H1 (cell line): ENCODE results near the gene WDR7. TPM values are rescaled to one million over a fixed set of nuclear protein-coding genes. Genes with fewer than 3 reads are reported as not detected.

Experiments
- CTCF ChIA-PET: fragments of 300-600 bp; sonication (Branson Sonifier 250); formaldehyde crosslinking; loops from one replicate; lab custom pipeline; 2021; ENCODE audit not compliant: partially characterized antibody; lab: Charles Lee
- POLR2A ChIA-PET: fragments of 300-600 bp; sonication (Branson Sonifier 250); formaldehyde crosslinking; loops from one replicate; lab custom pipeline; 2021; ENCODE audit warnings: inconsistent platforms; ENCODE audit not compliant: partially characterized antibody; lab: Charles Lee
- DNase-seq, 2 experiments: peaks; one replicate each; pipeline versions ENCODE4 v3.0.0 to v3.0.0-alpha.2; 2010 to 2022; ENCODE audit warnings: low spot score in 2 of 2, low read depth in 1 of 2, mixed read lengths in 1 of 2
- FAIRE-seq: peaks from 2 replicates; lab custom pipeline; 2011; peaks lifted over from hg19 to GRCh38; lab: Jason Lieb, UNC
- H2AFZ ChIP-seq: 2 replicates; pipeline ENCODE4 v1.8.1; 2012; ENCODE audit warnings: low read length, inconsistent platforms
- H2AK5ac ChIP-seq: 2 replicates; pipeline ENCODE4 v1.6.1; 2013; ENCODE audit warnings: low read depth, low read length
- H2BK120ac ChIP-seq: replicated peaks from 2 replicates; pipeline ENCODE3; 2013; ENCODE audit warnings: low read depth, low read length, inconsistent platforms
- H2BK12ac ChIP-seq: 2 replicates; pipeline ENCODE4 v1.6.1; 2013; ENCODE audit warnings: low read depth, low read length
- H2BK15ac ChIP-seq: 2 replicates; pipeline ENCODE4 v1.6.1; 2013; ENCODE audit warnings: low read length
- H2BK20ac ChIP-seq: 2 replicates; pipeline ENCODE4 v1.6.1; 2013; ENCODE audit warnings: low read length
- H2BK5ac ChIP-seq: 2 replicates; pipeline ENCODE4 v1.6.1; 2013; ENCODE audit warnings: low read depth, low read length
- H3K14ac ChIP-seq: 2 replicates; pipeline ENCODE4 v1.6.1; 2013; ENCODE audit warnings: inconsistent platforms; ENCODE audit not compliant: insufficient read length
- H3K18ac ChIP-seq: 2 replicates; pipeline ENCODE4 v1.6.1; 2013; ENCODE audit warnings: low read length; ENCODE audit errors: extremely low read depth
- H3K23ac ChIP-seq: 2 replicates; pipeline ENCODE4 v1.6.1; 2013; ENCODE audit warnings: inconsistent platforms; ENCODE audit not compliant: insufficient read length
- H3K23me2 ChIP-seq: 2 replicates; pipeline ENCODE4 v1.6.1; 2013; ENCODE audit warnings: low read depth, low read length
- H3K27ac ChIP-seq: 2 replicates; pipeline ENCODE4 v1.6.1; 2011; ENCODE audit warnings: low read depth, low read length, inconsistent platforms
- H3K27me3 ChIP-seq, 4 experiments: replicated peaks in 1 of 4; 1 replicate in 1 of 4; 2 replicates in 3 of 4; pipeline versions ENCODE4 v1.6.1 to v1.8.1; 2011 to 2013; ENCODE audit warnings: low read length in 3 of 4, mild to moderate bottlenecking in 3 of 4, inconsistent platforms in 2 of 4, mixed read lengths in 2 of 4, moderate library complexity in 1 of 4; ENCODE audit not compliant: control insufficient read depth in 3 of 4, insufficient read depth in 3 of 4; ENCODE audit errors: extremely low read depth in 1 of 4
- H3K36me3 ChIP-seq, 4 experiments: 2 replicates each; pipeline versions ENCODE4 v1.6.1 to v1.8.1; 2011 to 2013; ENCODE audit warnings: mild to moderate bottlenecking in 4 of 4, low read length in 3 of 4, moderate library complexity in 2 of 4, control low read depth in 1 of 4, inconsistent platforms in 1 of 4; ENCODE audit not compliant: insufficient read depth in 4 of 4, control insufficient read depth in 2 of 4
- H3K4ac ChIP-seq: replicated peaks from 2 replicates; pipeline ENCODE3; 2013; ENCODE audit warnings: low read length, low read depth, mixed read lengths, inconsistent platforms; ENCODE audit not compliant: insufficient read length
- H3K4me1 ChIP-seq, 4 experiments: replicated peaks in 1 of 4; 1 replicate in 1 of 4; 2 replicates in 3 of 4; pipeline versions ENCODE4 v1.6.1 to v1.8.1; 2011 to 2013; ENCODE audit warnings: low read length in 3 of 4, inconsistent platforms in 2 of 4, mixed read lengths in 1 of 4; ENCODE audit not compliant: insufficient read depth in 4 of 4, control insufficient read depth in 3 of 4
- H3K4me2 ChIP-seq, 2 experiments: 2 replicates each; pipeline versions ENCODE4 v1.6.1 to v1.8.1; 2011 to 2013; ENCODE audit warnings: low read depth in 2 of 2, low read length in 2 of 2, control low read depth in 1 of 2, inconsistent platforms in 1 of 2, mild to moderate bottlenecking in 1 of 2; ENCODE audit not compliant: insufficient read depth in 1 of 2
- H3K4me3 ChIP-seq, 4 experiments: fragments of 200-600, 300-600 bp in 1 of 4; sonication (generic), shearing (Covaris generic), sonication (Bioruptor Twin) in 1 of 4; 2 replicates each; pipeline versions ENCODE4 v1.5.1 to v1.8.1; 2011 to 2016; ENCODE audit warnings: low read length in 4 of 4, low read depth in 3 of 4, control low read depth in 2 of 4, inconsistent platforms in 2 of 4, mild to moderate bottlenecking in 2 of 4, mixed read lengths in 1 of 4, moderate library complexity in 1 of 4; ENCODE audit not compliant: insufficient read depth in 2 of 4; ENCODE audit errors: extremely low read depth in 1 of 4
- H3K56ac ChIP-seq: replicated peaks from 2 replicates; pipeline ENCODE3; 2013; ENCODE audit warnings: low read depth, mild to moderate bottlenecking, mixed read lengths, low read length, inconsistent platforms; ENCODE audit not compliant: insufficient read length
- H3K79me1 ChIP-seq: 2 replicates; pipeline ENCODE4 v1.6.1; 2013; ENCODE audit warnings: low read depth, low read length, control low read depth
- H3K79me2 ChIP-seq, 2 experiments: 2 replicates each; pipeline versions ENCODE4 v1.6.1 to v1.8.1; 2012 to 2013; ENCODE audit warnings: low read length in 2 of 2, mild to moderate bottlenecking in 2 of 2, inconsistent platforms in 1 of 2; ENCODE audit not compliant: insufficient read depth in 2 of 2, control insufficient read depth in 1 of 2
- H3K9ac ChIP-seq, 4 experiments: replicated peaks in 1 of 4; 1 replicate in 1 of 4; 2 replicates in 3 of 4; pipeline versions ENCODE4 v1.6.1 to v1.8.1; 2011 to 2013; ENCODE audit warnings: low read depth in 3 of 4, low read length in 3 of 4, control low read depth in 2 of 4, mild to moderate bottlenecking in 2 of 4, moderate library complexity in 2 of 4, inconsistent platforms in 1 of 4; ENCODE audit errors: extremely low read depth in 1 of 4
- H3K9me3 ChIP-seq, 2 experiments: 2 replicates each; pipeline versions ENCODE4 v1.6.1 to v1.8.1; 2012 to 2013; ENCODE audit warnings: mild to moderate bottlenecking in 2 of 2, moderate library complexity in 2 of 2, control low read depth in 1 of 2, inconsistent platforms in 1 of 2, low read depth in 1 of 2, low read length in 1 of 2, mixed read lengths in 1 of 2; ENCODE audit not compliant: insufficient read depth in 2 of 2
- H4K20me1 ChIP-seq, 2 experiments: replicated peaks in 1 of 2; 2 replicates each; pipeline versions ENCODE3 to v1.8.1; 2011 to 2013; ENCODE audit warnings: inconsistent platforms in 2 of 2, low read length in 2 of 2, mild to moderate bottlenecking in 1 of 2; ENCODE audit not compliant: insufficient read depth in 2 of 2, control insufficient read depth in 1 of 2
- H4K5ac ChIP-seq: 2 replicates; pipeline ENCODE4 v1.6.1; 2013; ENCODE audit warnings: low read length, low read depth, mixed read lengths, inconsistent platforms; ENCODE audit not compliant: insufficient read length
- H4K8ac ChIP-seq: 2 replicates; pipeline ENCODE4 v1.8.0; 2013; ENCODE audit warnings: mild to moderate bottlenecking, moderate library complexity, low read length, inconsistent platforms; ENCODE audit not compliant: insufficient read depth; ENCODE audit errors: extremely low read depth
- H4K91ac ChIP-seq: replicated peaks from 2 replicates; pipeline ENCODE3; 2013; ENCODE audit warnings: low read length, mixed read lengths, inconsistent platforms; ENCODE audit not compliant: insufficient read length
- ASH2L ChIP-seq: fragments of 200-600, 300-600 bp; sonication (generic); IDR thresholded peaks from one replicate; pipeline ENCODE4 v1.7.1; 2017; ENCODE audit warnings: low read length
- KDM1A ChIP-seq: fragments of 200-600, 300-600 bp; sonication (generic); IDR thresholded peaks from 2 replicates; pipeline ENCODE4 v1.7.1; 2016; ENCODE audit warnings: mild to moderate bottlenecking, low read length, borderline replicate concordance
- KDM4A ChIP-seq: IDR thresholded peaks from one replicate; pipeline ENCODE4 v1.7.1; 2012; ENCODE audit warnings: low read depth, mild to moderate bottlenecking, moderate library complexity, low read length, inconsistent platforms; ENCODE audit not compliant: severe bottlenecking
- PHF8 ChIP-seq: fragments of 200-600 bp; sonication (generic); conservative IDR thresholded peaks from 2 replicates; pipeline ENCODE4 v1.7.1; 2012; ENCODE audit warnings: low read depth, mild to moderate bottlenecking, inconsistent platforms, low read length, moderate library complexity
- POU5F1 ChIP-seq: IDR thresholded peaks from 2 replicates; pipeline ENCODE4 v1.6.1; 2011; ENCODE audit warnings: low read depth, mild to moderate bottlenecking, low read length, moderate library complexity
- RBBP5 ChIP-seq: IDR thresholded peaks from 2 replicates; pipeline ENCODE4 v1.7.1; 2012; ENCODE audit warnings: low read depth, mild to moderate bottlenecking, inconsistent platforms, low read length, moderate library complexity, borderline replicate concordance
- SP1 ChIP-seq: IDR thresholded peaks from 2 replicates; pipeline ENCODE4 v1.6.1; 2011; ENCODE audit warnings: low read depth, low read length
- YY1 ChIP-seq: IDR thresholded peaks from 2 replicates; pipeline ENCODE4 v1.6.1; 2011; ENCODE audit warnings: low read depth, mild to moderate bottlenecking, low read length
- WGBS, 2 experiments: shearing (Covaris generic) in 1 of 2; methylation state at CpG; one replicate each; pipeline versions ENCODE4 v1.1.6 to v1.1.7; 2013 to 2015; ENCODE audit warnings: low lambda C conversion rate in 2 of 2, mixed read lengths in 2 of 2, inconsistent platforms in 1 of 2, low coverage in 1 of 2, missing lambda C conversion rate in 1 of 2; ENCODE audit not compliant: insufficient replicate concordance in 2 of 2, insufficient coverage in 1 of 2, insufficient read length in 1 of 2; ENCODE audit errors: extremely low coverage in 1 of 2, missing lambda C conversion rate in 1 of 2; 5-methylcytosine and 5-hydroxymethylcytosine counted together
- polyA plus RNA-seq, 7 experiments: library from polyadenylated mRNA; depleted of rRNA in 3 of 7; stranded (reverse) in 5 of 7; unstranded in 2 of 7; fragments of >200 nt in 5 of 7; fragments of 200-250 nt in 2 of 7; gene quantifications; 1 replicate in 5 of 7; 2 replicates in 1 of 7; 4 replicates in 1 of 7; pipeline versions ENCODE4 v1.2.1 to v1.2.3, GENCODE V29; 2011 to 2013; ENCODE audit warnings: missing spikeins in 2 of 7, mixed read lengths in 2 of 7
- total RNA-seq: library from RNA; stranded (reverse); fragmentation: NEBNext Ultra II Directional; extraction: Animal tissue kit (Norgen Biotek cat#: 25700); gene quantifications from 2 replicates; pipeline ENCODE4 v1.2.1, GENCODE V29; 2021

WDR7 gene
- total and polyA plus RNA-seq, 2 of the 8 experiments (the other 6 are each of a cell fraction or from before 2014, with no cell fraction given) = 5.5 to 15.2 TPM

DNA sequence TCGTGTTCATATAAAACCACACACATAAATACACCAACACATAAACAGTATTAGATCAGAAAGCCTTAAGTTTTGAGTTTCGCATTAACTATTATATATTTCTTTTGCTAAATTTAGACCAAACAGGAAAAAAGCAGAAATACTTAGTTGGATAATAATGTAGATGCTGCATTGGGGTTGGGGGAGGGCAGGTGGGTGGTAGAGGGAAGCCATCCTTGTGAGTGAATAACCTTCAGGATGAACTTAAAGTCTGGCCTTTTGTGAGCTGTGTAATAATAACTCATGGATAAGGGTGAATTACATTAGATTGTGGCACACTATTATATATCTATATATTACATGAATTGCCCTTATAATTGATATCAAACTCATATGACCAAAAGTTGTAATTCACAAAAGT is 174.7 kb downstream of the WDR7 start:
- H3K14ac ChIP-seq = no peak overlapping the region
- H2BK20ac ChIP-seq = no peak overlapping the region
- H2BK120ac ChIP-seq = no peak overlapping the region
- no peak overlapping the region for H4K5ac ChIP-seq
- H3K4me1 ChIP-seq = no peaks in the 10 kb centered on the region
- no peak overlapping the region for H2BK15ac ChIP-seq
- no peaks in the 10 kb centered on the region for H4K20me1 ChIP-seq
- no peak for TF ChIP-seq YY1
- no peak for TF ChIP-seq POU5F1
- no peak for TF ChIP-seq SP1
- TF ChIP-seq KDM1A = no peak
- TF ChIP-seq ASH2L = no peak
- TF ChIP-seq RBBP5 = no peak
- TF ChIP-seq KDM4A = no peak
- TF ChIP-seq PHF8 = no peak
- no peak overlapping the region for H4K91ac ChIP-seq
- FAIRE-seq (no peak), DNase-seq (no peak)
- no peak overlapping the region for H3K4me2 ChIP-seq
- no peak overlapping the region for H3K23ac ChIP-seq
- H3K36me3 ChIP-seq = no peaks in the 10 kb centered on the region
- no peak overlapping the region for H2BK5ac ChIP-seq
- no peaks in the 10 kb centered on the region for H3K23me2 ChIP-seq
- H3K27me3 ChIP-seq = no peaks in the 10 kb centered on the region
- 90% methylated on average over 2 of the region's 2 CpGs; no CpG with 5 or more reads in 1 of the 2 experiments for WGBS, 2 experiments
- H3K9me3 ChIP-seq = no peaks in the 10 kb centered on the region
- H3K4me3 ChIP-seq = no peak overlapping the region
- no peak overlapping the region for H2AFZ ChIP-seq
- no peak overlapping the region for H3K56ac ChIP-seq
- no peak overlapping the region for H3K18ac ChIP-seq
- H3K27ac ChIP-seq = no peak overlapping the region
- no peak overlapping the region for H2BK12ac ChIP-seq
- H3K79me2 ChIP-seq = no peaks in the 10 kb centered on the region
- H4K8ac ChIP-seq = no peak overlapping the region
- no peak overlapping the region for H3K9ac ChIP-seq
- ChIA-PET CTCF (no interaction called here), POLR2A (no interaction called here)
- no peaks in the 10 kb centered on the region for H3K79me1 ChIP-seq
- H2AK5ac ChIP-seq = no peak overlapping the region
- no peak overlapping the region for H3K4ac ChIP-seq
